GM12878 (cell line): ENCODE results near the gene LYZL2. TPM values are rescaled to one million over a fixed set of nuclear protein-coding genes. Genes with fewer than 3 reads are reported as not detected.

Experiments used
- CHD4 ChIP-seq: fragments of 200-600 bp; sonication (generic); IDR thresholded peaks from 2 replicates; pipeline ENCODE4 v1.6.1; 2016; ENCODE audit warnings: mild to moderate bottlenecking
- EGR1 ChIP-seq, 2 experiments: IDR thresholded peaks; 1 replicate in 1 of 2; 2 replicates in 1 of 2; pipeline ENCODE4 v1.6.1; 2011 to 2012; ENCODE audit warnings: low read depth in 2 of 2, low read length in 2 of 2, borderline replicate concordance in 1 of 2, mild to moderate bottlenecking in 1 of 2, moderate library complexity in 1 of 2
- ESRRA ChIP-seq: IDR thresholded peaks from 2 replicates; pipeline ENCODE4 v1.6.1; 2012; ENCODE audit warnings: mild to moderate bottlenecking, low read length, improper control_type of control experiment
- ETV6 ChIP-seq, 2 experiments: fragments of 450-650 bp in 1 of 2; IDR thresholded peaks in 1 of 2; conservative IDR thresholded peaks in 1 of 2; 2 replicates each; pipeline ENCODE4 v1.6.1; 2014; ENCODE audit warnings: antibody characterized with exemption in 1 of 2, borderline replicate concordance in 1 of 2, low read depth in 1 of 2, mild to moderate bottlenecking in 1 of 2, moderate library complexity in 1 of 2
- FOXK2 ChIP-seq: fragments of 450-650 bp; IDR thresholded peaks from 2 replicates; pipeline ENCODE4 v1.6.1; 2017; ENCODE audit warnings: mild to moderate bottlenecking, moderate library complexity
- IKZF1 ChIP-seq: fragments of 450-650 bp; conservative IDR thresholded peaks from 2 replicates; pipeline ENCODE4 v1.6.1; 2017; ENCODE audit warnings: antibody characterized with exemption, mild to moderate bottlenecking
- KLF5 ChIP-seq: fragments of 450-650 bp; IDR thresholded peaks from 2 replicates; pipeline ENCODE4 v1.6.1; 2014; ENCODE audit warnings: mild to moderate bottlenecking; ENCODE audit not compliant: partially characterized antibody
- MTA2 ChIP-seq: fragments of 450-650 bp; IDR thresholded peaks from 2 replicates; pipeline ENCODE4 v1.6.1; 2016; ENCODE audit warnings: low read depth, mild to moderate bottlenecking, moderate library complexity
- MTA3 ChIP-seq: IDR thresholded peaks from 2 replicates; pipeline ENCODE4 v1.6.1; 2012; ENCODE audit warnings: low read length, inconsistent platforms, borderline replicate concordance
- MYC ChIP-seq: IDR thresholded peaks from 2 replicates; pipeline ENCODE4 v1.6.1; 2011; ENCODE audit warnings: mild to moderate bottlenecking, low read length, moderate library complexity, inconsistent platforms; ENCODE audit not compliant: insufficient read depth, insufficient replicate concordance, insufficient read length, severe bottlenecking
- NFYA ChIP-seq: IDR thresholded peaks from 2 replicates; pipeline ENCODE4 v1.6.1; 2011; ENCODE audit warnings: low read depth, mild to moderate bottlenecking, low read length, improper control_type of control experiment, borderline replicate concordance
- NR2F1 ChIP-seq: fragments of 450-650 bp; conservative IDR thresholded peaks from 2 replicates; pipeline ENCODE4 v1.6.1; 2017; ENCODE audit warnings: mild to moderate bottlenecking
- PML ChIP-seq: IDR thresholded peaks from 2 replicates; pipeline ENCODE4 v1.6.1; 2012; ENCODE audit warnings: low read length, inconsistent platforms
- STAT1 ChIP-seq: fragments of 450-650 bp; conservative IDR thresholded peaks from 2 replicates; pipeline ENCODE4 v1.6.1; 2014; ENCODE audit warnings: antibody characterized with exemption, mild to moderate bottlenecking
- ZNF207 ChIP-seq: fragments of 450-650 bp; IDR thresholded peaks from 2 replicates; pipeline ENCODE4 v1.6.1; 2014; ENCODE audit warnings: antibody characterized with exemption, mild to moderate bottlenecking, borderline replicate concordance
- polyA plus RNA-seq, 11 experiments: library from polyadenylated mRNA; depleted of rRNA in 4 of 11; unstranded in 6 of 11; stranded (reverse) in 5 of 11; fragments of >200 nt; fragmentation: Nextera tagmentation in 4 of 11; fragmentation: Illumina TruSeq in 1 of 11; extraction: Ambion mirVana in 4 of 11; extraction: Trizol in 1 of 11; gene quantifications; 1 replicate in 1 of 11; 2 replicates in 10 of 11; pipeline versions ENCODE4 v1.2.1 to v1.2.3, GENCODE V29; 2011 to 2016; ENCODE audit warnings: inconsistent platforms in 2 of 11, missing spikeins in 2 of 11, low read depth in 1 of 11
- total RNA-seq, 4 experiments: library from RNA; depleted of rRNA in 3 of 4; stranded (reverse); fragments of >200 nt in 3 of 4; fragmentation: Illumina TruSeq in 1 of 4; extraction: Trizol in 1 of 4; gene quantifications; 2 replicates each; pipeline versions ENCODE4 v1.2.1 to v1.2.3, GENCODE V29; 2013 to 2021
- TF ChIP-seq, protein P1 (sequence below): IDR thresholded peaks from 2 replicates; pipeline ENCODE4 v1.6.1; 2012; ENCODE audit warnings: mild to moderate bottlenecking, low read depth, low read length
- TF ChIP-seq, protein P2 (sequence below): fragments of 450-650 bp; IDR thresholded peaks from 2 replicates; pipeline ENCODE4 v1.6.1; 2017; ENCODE audit warnings: mild to moderate bottlenecking, low read depth, inconsistent platforms; ENCODE audit not compliant: poor library complexity, severe bottlenecking
- TF ChIP-seq, protein P3 (sequence below): fragments of 450-650 bp; IDR thresholded peaks from 2 replicates; pipeline ENCODE4 v1.6.1; 2018; ENCODE audit warnings: mild to moderate bottlenecking, low read depth, moderate library complexity; ENCODE audit not compliant: partially characterized antibody

The LYZL2 gene
- total and polyA plus RNA-seq, 10 of the 15 experiments (the other 5 are each of a cell fraction or from before 2014, with no cell fraction given) = not detected

DNA sequence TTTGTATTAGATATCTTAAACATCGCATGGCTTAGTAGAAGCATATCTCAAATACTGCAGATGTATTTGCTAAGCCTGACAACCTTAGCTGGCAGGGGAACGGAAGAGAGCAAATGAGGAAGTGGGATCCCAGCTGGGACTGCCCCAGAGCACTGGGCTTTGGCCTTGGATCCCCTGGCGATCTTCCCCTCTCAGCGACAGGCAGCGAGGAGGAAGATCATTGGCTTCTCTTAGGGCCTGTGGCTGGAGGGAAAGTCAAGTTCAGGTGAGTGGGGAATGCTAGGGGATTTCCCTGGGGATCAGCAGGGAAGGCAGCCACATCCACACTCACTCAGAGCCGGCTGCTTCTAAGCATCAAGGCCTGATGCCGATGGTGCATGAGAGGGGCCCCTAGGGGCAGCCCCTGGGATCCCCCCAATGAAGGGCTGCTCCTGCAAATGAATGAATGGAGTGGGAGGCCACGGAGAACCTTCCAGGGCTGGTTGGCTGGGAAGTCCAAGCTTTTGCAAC is 42.0 kb downstream of the LYZL2 start (continued):
- TF ChIP-seq, protein P1, sequence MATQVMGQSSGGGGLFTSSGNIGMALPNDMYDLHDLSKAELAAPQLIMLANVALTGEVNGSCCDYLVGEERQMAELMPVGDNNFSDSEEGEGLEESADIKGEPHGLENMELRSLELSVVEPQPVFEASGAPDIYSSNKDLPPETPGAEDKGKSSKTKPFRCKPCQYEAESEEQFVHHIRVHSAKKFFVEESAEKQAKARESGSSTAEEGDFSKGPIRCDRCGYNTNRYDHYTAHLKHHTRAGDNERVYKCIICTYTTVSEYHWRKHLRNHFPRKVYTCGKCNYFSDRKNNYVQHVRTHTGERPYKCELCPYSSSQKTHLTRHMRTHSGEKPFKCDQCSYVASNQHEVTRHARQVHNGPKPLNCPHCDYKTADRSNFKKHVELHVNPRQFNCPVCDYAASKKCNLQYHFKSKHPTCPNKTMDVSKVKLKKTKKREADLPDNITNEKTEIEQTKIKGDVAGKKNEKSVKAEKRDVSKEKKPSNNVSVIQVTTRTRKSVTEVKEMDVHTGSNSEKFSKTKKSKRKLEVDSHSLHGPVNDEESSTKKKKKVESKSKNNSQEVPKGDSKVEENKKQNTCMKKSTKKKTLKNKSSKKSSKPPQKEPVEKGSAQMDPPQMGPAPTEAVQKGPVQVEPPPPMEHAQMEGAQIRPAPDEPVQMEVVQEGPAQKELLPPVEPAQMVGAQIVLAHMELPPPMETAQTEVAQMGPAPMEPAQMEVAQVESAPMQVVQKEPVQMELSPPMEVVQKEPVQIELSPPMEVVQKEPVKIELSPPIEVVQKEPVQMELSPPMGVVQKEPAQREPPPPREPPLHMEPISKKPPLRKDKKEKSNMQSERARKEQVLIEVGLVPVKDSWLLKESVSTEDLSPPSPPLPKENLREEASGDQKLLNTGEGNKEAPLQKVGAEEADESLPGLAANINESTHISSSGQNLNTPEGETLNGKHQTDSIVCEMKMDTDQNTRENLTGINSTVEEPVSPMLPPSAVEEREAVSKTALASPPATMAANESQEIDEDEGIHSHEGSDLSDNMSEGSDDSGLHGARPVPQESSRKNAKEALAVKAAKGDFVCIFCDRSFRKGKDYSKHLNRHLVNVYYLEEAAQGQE = no peak
- TF ChIP-seq ETV6 (conservative IDR thresholded peaks at IDR 0.05 in 1 of 2, IDR thresholded peaks at IDR 0.05 in 1 of 2; ENCODE audit: borderline replicate concordance in 1 of 2, low read depth in 1 of 2) (peak in 1 of 2 experiments; percentile 63; a peak in 1 of 4 replicates), ESRRA (no peak), MYC (no peak), MTA3 (no peak; the same call in 1 of the 2 replicates), NR2F1 (peak; percentile 79), KLF5 (no peak), EGR1 (IDR thresholded peaks at IDR 0.05; ENCODE audit: borderline replicate concordance in 1 of 2, low read depth in 2 of 2, low read length in 2 of 2) (no peak), STAT1 (no peak), PML (peak; percentile 35; the same call in 1 of the 2 replicates), NFYA (no peak), ZNF207 (no peak), IKZF1 (peak; percentile 98), MTA2 (peak; percentile 66), FOXK2 (no peak), CHD4 (no peak)
- TF ChIP-seq, protein P2, sequence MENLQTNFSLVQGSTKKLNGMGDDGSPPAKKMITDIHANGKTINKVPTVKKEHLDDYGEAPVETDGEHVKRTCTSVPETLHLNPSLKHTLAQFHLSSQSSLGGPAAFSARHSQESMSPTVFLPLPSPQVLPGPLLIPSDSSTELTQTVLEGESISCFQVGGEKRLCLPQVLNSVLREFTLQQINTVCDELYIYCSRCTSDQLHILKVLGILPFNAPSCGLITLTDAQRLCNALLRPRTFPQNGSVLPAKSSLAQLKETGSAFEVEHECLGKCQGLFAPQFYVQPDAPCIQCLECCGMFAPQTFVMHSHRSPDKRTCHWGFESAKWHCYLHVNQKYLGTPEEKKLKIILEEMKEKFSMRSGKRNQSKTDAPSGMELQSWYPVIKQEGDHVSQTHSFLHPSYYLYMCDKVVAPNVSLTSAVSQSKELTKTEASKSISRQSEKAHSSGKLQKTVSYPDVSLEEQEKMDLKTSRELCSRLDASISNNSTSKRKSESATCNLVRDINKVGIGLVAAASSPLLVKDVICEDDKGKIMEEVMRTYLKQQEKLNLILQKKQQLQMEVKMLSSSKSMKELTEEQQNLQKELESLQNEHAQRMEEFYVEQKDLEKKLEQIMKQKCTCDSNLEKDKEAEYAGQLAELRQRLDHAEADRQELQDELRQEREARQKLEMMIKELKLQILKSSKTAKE = no peak
- TF ChIP-seq, protein P3, sequence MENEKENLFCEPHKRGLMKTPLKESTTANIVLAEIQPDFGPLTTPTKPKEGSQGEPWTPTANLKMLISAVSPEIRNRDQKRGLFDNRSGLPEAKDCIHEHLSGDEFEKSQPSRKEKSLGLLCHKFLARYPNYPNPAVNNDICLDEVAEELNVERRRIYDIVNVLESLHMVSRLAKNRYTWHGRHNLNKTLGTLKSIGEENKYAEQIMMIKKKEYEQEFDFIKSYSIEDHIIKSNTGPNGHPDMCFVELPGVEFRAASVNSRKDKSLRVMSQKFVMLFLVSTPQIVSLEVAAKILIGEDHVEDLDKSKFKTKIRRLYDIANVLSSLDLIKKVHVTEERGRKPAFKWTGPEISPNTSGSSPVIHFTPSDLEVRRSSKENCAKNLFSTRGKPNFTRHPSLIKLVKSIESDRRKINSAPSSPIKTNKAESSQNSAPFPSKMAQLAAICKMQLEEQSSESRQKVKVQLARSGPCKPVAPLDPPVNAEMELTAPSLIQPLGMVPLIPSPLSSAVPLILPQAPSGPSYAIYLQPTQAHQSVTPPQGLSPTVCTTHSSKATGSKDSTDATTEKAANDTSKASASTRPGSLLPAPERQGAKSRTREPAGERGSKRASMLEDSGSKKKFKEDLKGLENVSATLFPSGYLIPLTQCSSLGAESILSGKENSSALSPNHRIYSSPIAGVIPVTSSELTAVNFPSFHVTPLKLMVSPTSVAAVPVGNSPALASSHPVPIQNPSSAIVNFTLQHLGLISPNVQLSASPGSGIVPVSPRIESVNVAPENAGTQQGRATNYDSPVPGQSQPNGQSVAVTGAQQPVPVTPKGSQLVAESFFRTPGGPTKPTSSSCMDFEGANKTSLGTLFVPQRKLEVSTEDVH = no peak
